G401.6 (cell line): Measurements from ENCODE around the gene SNX21.
"Not testable (repeated sequence)": the region's sequence is repeated elsewhere in the genome, so short reads cannot be mapped to it uniquely, and the experiment has no call there.

Experiments used
- FAIRE-seq: peaks from 2 replicates; lab custom pipeline; 2012; peaks lifted over from hg19 to GRCh38; lab: Jason Lieb, UNC

SNX21 gene

GRCh38 chr20:45823949-45824835 is 9.4 kb upstream of the SNX21 start:
- FAIRE-seq: no peak

GRCh38 chr20:45826381-45827019 is 7.1 kb upstream of the SNX21 start:
- FAIRE-seq: no peak

- FAIRE-seq: no peak
These were observed 6.5 kb upstream of the SNX21 start, which contains the start of gene TNNC2 for GRCh38 chr20:45827030-45827652. TNNC2 (minus strand) TSS chr20:45827312; CDS start chr20:45827248, 64 bp downstream.

- FAIRE-seq: no peak
These were observed 5.9 kb upstream of the SNX21 start for GRCh38 chr20:45827712-45828111.

- no peak for FAIRE-seq
These were observed 5.0 kb upstream of the SNX21 start for GRCh38 chr20:45828589-45828988.

- not testable (repeated sequence) for FAIRE-seq
These were observed 3.9 kb upstream of the SNX21 start for GRCh38 chr20:45829673-45830106.

GRCh38 chr20:45832619-45833018 is 980 bp upstream of the SNX21 start:
- FAIRE-seq: no peak

GRCh38 chr20:45833883-45834796 is 541 bp downstream of the SNX21 start:
- FAIRE-seq: no peak

GRCh38 chr20:45834797-45835161 is 1.2 kb downstream of the SNX21 start:
- FAIRE-seq: no peak

- FAIRE-seq: no peak
These were observed 1.7 kb downstream of the SNX21 start for GRCh38 chr20:45835329-45835765.

GRCh38 chr20:45835825-45836224 is 2.2 kb downstream of the SNX21 start:
- no peak for FAIRE-seq

- FAIRE-seq: no peak
These were observed 3.2 kb downstream of the SNX21 start for GRCh38 chr20:45836841-45837240.

GRCh38 chr20:45840700-45841198 is 7.2 kb downstream of the SNX21 start:
- FAIRE-seq: no peak

- no peak for FAIRE-seq
These were observed 8.0 kb downstream of the SNX21 start for GRCh38 chr20:45841407-45842129.

- no peak for FAIRE-seq
These were observed 8.7 kb downstream of the SNX21 start for GRCh38 chr20:45842169-45842812.

- no peak for FAIRE-seq
These were observed 9.9 kb downstream of the SNX21 start for GRCh38 chr20:45843506-45843905.

- no peak for FAIRE-seq
These were observed 11.9 kb downstream of the SNX21 start for GRCh38 chr20:45845452-45845851.

GRCh38 chr20:45848421-45848820 is 14.8 kb downstream of the SNX21 start:
- FAIRE-seq: no peak

GRCh38 chr20:45848969-45849582 is 15.5 kb downstream of the SNX21 start:
- FAIRE-seq: no peak

- no peak for FAIRE-seq
These were observed 16.6 kb downstream of the SNX21 start for GRCh38 chr20:45850238-45850637.
